ENCODE measurements around the gene HSD17B12.

DNA sequence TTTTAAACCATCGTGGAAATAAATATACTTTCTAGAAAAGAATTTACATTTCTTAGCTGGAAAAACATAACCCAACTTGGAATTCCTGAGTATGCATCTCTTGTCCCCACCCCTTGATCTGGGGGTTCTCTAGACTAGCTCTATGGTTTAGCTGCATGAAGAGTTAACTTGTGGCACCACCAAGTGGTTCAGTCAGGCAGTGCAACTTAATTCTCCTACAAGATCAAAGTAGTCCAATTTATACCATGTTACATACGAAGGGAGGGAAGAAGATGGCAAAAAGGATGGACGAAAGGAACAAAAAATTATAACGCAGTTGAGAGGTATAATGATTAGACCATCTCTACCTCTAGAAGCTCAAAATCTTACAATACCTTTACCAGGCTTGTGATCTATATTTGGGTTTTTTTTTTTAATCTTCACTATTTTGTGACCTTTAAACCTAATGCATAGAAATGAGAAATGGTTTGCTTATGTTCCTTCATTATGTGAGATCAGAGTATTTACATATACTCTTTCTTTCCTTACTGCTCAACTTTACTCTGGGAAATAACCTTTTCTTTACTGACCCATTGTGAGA is 171.6 kb downstream of the HSD17B12 start:
- TF ChIP-seq, protein P1, sequence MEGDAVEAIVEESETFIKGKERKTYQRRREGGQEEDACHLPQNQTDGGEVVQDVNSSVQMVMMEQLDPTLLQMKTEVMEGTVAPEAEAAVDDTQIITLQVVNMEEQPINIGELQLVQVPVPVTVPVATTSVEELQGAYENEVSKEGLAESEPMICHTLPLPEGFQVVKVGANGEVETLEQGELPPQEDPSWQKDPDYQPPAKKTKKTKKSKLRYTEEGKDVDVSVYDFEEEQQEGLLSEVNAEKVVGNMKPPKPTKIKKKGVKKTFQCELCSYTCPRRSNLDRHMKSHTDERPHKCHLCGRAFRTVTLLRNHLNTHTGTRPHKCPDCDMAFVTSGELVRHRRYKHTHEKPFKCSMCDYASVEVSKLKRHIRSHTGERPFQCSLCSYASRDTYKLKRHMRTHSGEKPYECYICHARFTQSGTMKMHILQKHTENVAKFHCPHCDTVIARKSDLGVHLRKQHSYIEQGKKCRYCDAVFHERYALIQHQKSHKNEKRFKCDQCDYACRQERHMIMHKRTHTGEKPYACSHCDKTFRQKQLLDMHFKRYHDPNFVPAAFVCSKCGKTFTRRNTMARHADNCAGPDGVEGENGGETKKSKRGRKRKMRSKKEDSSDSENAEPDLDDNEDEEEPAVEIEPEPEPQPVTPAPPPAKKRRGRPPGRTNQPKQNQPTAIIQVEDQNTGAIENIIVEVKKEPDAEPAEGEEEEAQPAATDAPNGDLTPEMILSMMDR (IDR thresholded peaks at IDR 0.05): peak; percentile 59 to 76 (median 72)
- TF ChIP-seq POLR2AphosphoS5 (IDR thresholded peaks at IDR 0.05): no peak
- no peak for TF ChIP-seq POLR2A (IDR thresholded peaks at IDR 0.05)
- TF ChIP-seq EP300 (IDR thresholded peaks at IDR 0.05): no peak
